Caco-2 (cell line): ENCODE results near the gene GAPT. TPM values are rescaled to one million over a fixed set of nuclear protein-coding genes. Genes with fewer than 3 reads are reported as not detected.

Source experiments
- Bru-seq: library from RNA; stranded (reverse); fragments of 400-500 nt; gene quantifications from one replicate; lab custom pipeline; 2021; lab: Mats Ljungman, UMichigan
- BruChase-seq, 2 experiments: library from RNA; stranded (reverse); fragments of 400-500 nt; gene quantifications; one replicate each; lab custom pipeline; 2021; lab: Mats Ljungman, UMichigan
- BruUV-seq: library from RNA; stranded (reverse); fragments of 400-500 nt; replicated peaks from 2 replicates; lab custom pipeline; 2021; lab: Mats Ljungman, UMichigan
- CTCF ChIA-PET: fragments of 300-600 bp; sonication (Branson Sonifier 250); formaldehyde crosslinking; loops from one replicate; lab custom pipeline; 2022; ENCODE audit warnings: antibody characterized with exemption; lab: Charles Lee
- POLR2A ChIA-PET: fragments of 300-600 bp; sonication (Branson Sonifier 250); formaldehyde crosslinking; loops from one replicate; lab custom pipeline; 2022; ENCODE audit warnings: antibody characterized with exemption; lab: Charles Lee
- DNase-seq, 2 experiments: peaks; one replicate each; pipeline versions ENCODE4 v3.0.0 to v3.0.0-alpha.2; 2020 to 2022
- H3K27me3 ChIP-seq: replicated peaks from 2 replicates; pipeline ENCODE4 v1.6.0; 2011; ENCODE audit warnings: low read length; ENCODE audit not compliant: control insufficient read depth, insufficient read depth
- H3K36me3 ChIP-seq: 2 replicates; pipeline ENCODE4 v1.5.1; 2011; ENCODE audit warnings: low read length; ENCODE audit not compliant: control insufficient read depth, insufficient read depth
- H3K4me1 ChIP-seq: fragments of 250-450 bp; sonication (Bioruptor Pico); 2 replicates; pipeline ENCODE4 v1.5.1; 2020; ENCODE audit warnings: mild to moderate bottlenecking
- H3K4me3 ChIP-seq: 2 replicates; pipeline ENCODE4 v1.5.1; 2011; ENCODE audit warnings: low read depth, mild to moderate bottlenecking, control low read depth, low read length
- H3K9me3 ChIP-seq: fragments of 250-450 bp; sonication (Bioruptor Pico); 2 replicates; pipeline ENCODE4 v1.5.1; 2020; ENCODE audit warnings: mild to moderate bottlenecking, moderate library complexity
- H3K27ac Mint-ChIP-seq: one replicate; pipeline ENCODE4 v1.8.0; 2022; ENCODE audit warnings: mixed read lengths; ENCODE audit not compliant: unreplicated experiment
- H3K27me3 Mint-ChIP-seq: one replicate; pipeline ENCODE4 v1.8.0; 2022; ENCODE audit warnings: mixed read lengths; ENCODE audit not compliant: insufficient read depth, unreplicated experiment
- H3K36me3 Mint-ChIP-seq: one replicate; pipeline ENCODE4 v1.8.0; 2022; ENCODE audit warnings: mild to moderate bottlenecking, mixed read lengths; ENCODE audit not compliant: insufficient read depth, unreplicated experiment
- H3K4me1 Mint-ChIP-seq: one replicate; pipeline ENCODE4 v1.8.0; 2022; ENCODE audit warnings: low read depth, mixed read lengths; ENCODE audit not compliant: unreplicated experiment
- H3K4me3 Mint-ChIP-seq: one replicate; pipeline ENCODE4 v1.8.0; 2022; ENCODE audit warnings: mild to moderate bottlenecking, moderate library complexity, mixed read lengths; ENCODE audit not compliant: unreplicated experiment
- H3K9me3 Mint-ChIP-seq: one replicate; pipeline ENCODE4 v1.8.0; 2022; ENCODE audit warnings: mixed read lengths; ENCODE audit not compliant: unreplicated experiment
- intact Hi-C: fragments of 100-400 bp; cut with micrococcal nuclease; formaldehyde crosslinking; loops from one replicate; pipeline ENCODE4 v1.10.0; 2022; ENCODE audit not compliant: unreplicated experiment
- long read RNA-seq: library from polyadenylated mRNA; stranded (forward); transcript quantifications from one replicate; pipeline ENCODE4 v2.0.0, GENCODE V29; 2022
- total RNA-seq: library from RNA; stranded (reverse); gene quantifications from 2 replicates; pipeline ENCODE4 v1.2.3, GENCODE V29; 2022
- TF ChIP-seq, protein P1 (sequence below), 2 experiments: fragments of 200-600 bp in 1 of 2; IDR thresholded peaks; 1 replicate in 1 of 2; 2 replicates in 1 of 2; pipeline versions ENCODE4 v1.5.1 to v1.8.0; 2011 to 2022; ENCODE audit warnings: antibody characterized with exemption in 1 of 2, control low read depth in 1 of 2, inconsistent platforms in 1 of 2, low read depth in 1 of 2, low read length in 1 of 2, mild to moderate bottlenecking in 1 of 2, moderate library complexity in 1 of 2; ENCODE audit not compliant: insufficient read depth in 1 of 2, severe bottlenecking in 1 of 2, unreplicated experiment in 1 of 2

GAPT gene
- total RNA-seq (not detected in 2 replicates), Bru-seq, nascent RNA (not detected), BruChase-seq, experiment 1, labeled RNA remaining after a 2-hour chase (not detected), BruChase-seq, experiment 2, labeled RNA remaining after a 6-hour chase (not detected)
- long read RNA-seq: 0 reads

DNA sequence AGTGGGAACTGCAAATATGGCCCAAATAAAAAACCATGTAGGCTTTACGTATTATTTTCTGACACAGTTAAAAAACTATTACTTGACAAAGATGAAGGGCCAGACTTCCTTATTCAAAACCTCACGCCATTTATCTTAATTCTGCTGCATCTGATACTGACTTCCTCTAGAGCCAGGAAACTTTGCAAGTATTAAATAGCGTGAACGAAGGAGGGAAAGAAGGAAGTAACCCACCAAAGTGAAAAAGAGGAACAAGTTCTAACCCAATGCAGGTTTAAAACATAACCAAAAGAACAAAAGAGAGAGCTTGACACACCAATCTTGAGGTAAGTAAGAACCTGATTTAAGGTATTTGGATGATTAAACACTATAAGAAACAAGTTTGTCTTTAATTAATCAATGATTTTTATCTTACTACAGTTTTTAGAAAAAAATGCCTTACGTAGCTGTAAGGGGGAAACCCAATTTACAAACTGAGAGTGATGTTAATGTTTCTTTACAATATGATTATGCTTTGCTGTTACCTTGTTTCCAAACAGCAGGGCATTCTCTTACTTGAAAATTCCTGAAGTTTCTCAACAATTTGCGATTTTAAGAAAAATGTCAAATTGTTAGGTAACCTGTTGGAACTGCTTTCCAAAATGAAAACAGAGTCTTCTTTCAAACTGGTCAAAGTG, at the start of gene GAPT:
Gene GAPT, plus strand, starts transcription at position 220 of the 677 bp plus-strand sequence. CDS start 3,102 bp downstream, outside the sequence.
- Mint-ChIP-seq H3K4me1 (no peaks in the 10 kb centered on the region), H3K27ac (no peak within 1 kb of the TSS), H3K4me3 (no peak within 1 kb of the TSS), H3K27me3 (peaks cover 8% of the 10 kb centered on the region), H3K9me3 (no peaks in the 10 kb centered on the region), H3K36me3 (no peaks in the 10 kb centered on the region)
- no peaks in the 10 kb centered on the region for H3K36me3 ChIP-seq
- no peak within 1 kb of the TSS for H3K4me3 ChIP-seq
- no peaks in the 10 kb centered on the region for H3K9me3 ChIP-seq
- ChIA-PET POLR2A (no interaction called here), CTCF (no interaction called here)
- DNase-seq: no peak
- intact Hi-C loops: no loop called here
- no peaks in the 10 kb centered on the region for H3K4me1 ChIP-seq
- TF ChIP-seq, protein P1, sequence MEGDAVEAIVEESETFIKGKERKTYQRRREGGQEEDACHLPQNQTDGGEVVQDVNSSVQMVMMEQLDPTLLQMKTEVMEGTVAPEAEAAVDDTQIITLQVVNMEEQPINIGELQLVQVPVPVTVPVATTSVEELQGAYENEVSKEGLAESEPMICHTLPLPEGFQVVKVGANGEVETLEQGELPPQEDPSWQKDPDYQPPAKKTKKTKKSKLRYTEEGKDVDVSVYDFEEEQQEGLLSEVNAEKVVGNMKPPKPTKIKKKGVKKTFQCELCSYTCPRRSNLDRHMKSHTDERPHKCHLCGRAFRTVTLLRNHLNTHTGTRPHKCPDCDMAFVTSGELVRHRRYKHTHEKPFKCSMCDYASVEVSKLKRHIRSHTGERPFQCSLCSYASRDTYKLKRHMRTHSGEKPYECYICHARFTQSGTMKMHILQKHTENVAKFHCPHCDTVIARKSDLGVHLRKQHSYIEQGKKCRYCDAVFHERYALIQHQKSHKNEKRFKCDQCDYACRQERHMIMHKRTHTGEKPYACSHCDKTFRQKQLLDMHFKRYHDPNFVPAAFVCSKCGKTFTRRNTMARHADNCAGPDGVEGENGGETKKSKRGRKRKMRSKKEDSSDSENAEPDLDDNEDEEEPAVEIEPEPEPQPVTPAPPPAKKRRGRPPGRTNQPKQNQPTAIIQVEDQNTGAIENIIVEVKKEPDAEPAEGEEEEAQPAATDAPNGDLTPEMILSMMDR (IDR thresholded peaks at IDR 0.05; ENCODE audit: insufficient read depth in 1 of 2, low read depth in 1 of 2, low read length in 1 of 2, severe bottlenecking in 1 of 2, unreplicated experiment in 1 of 2): no peak
- H3K27me3 ChIP-seq: no peaks in the 10 kb centered on the region; the same call in 1 of the 2 replicates
- BruUV-seq: no TSS peak

DNA sequence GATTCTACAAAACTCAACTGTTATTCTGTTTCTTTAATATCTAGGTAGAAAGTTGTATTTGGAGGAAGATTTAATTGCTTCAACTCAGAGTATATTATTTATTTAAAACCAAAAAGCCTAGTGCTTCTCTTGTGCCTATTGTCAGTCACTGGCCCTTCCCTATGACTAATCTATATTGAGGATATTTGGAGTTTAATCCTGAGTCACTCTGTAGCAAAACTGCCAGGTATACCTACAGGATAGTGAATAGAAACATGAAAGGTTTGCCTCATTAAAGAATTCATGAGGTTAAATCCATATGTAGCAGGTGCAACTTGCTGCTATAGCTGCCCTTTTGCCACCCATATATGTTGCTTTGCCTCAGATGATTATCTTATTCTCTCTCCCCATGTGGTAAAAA, 46.4 kb upstream of the GAPT start:
- BruUV-seq: no TSS peak
- no peaks in the 10 kb centered on the region for H3K4me1 Mint-ChIP-seq
- H3K36me3 ChIP-seq: no peaks in the 10 kb centered on the region
- intact Hi-C loops: no loop called here
- no peaks in the 10 kb centered on the region for H3K27me3 Mint-ChIP-seq
- no peaks in the 10 kb centered on the region for H3K36me3 Mint-ChIP-seq
- H3K27ac Mint-ChIP-seq: no peak overlapping the region
- H3K4me3 ChIP-seq: no peak overlapping the region
- ChIA-PET POLR2A (no interaction called here), CTCF (no interaction called here)
- H3K4me1 ChIP-seq: peaks cover 11% of the 10 kb centered on the region
- no peaks in the 10 kb centered on the region for H3K9me3 ChIP-seq
- TF ChIP-seq, protein P1 (IDR thresholded peaks at IDR 0.05; ENCODE audit: insufficient read depth in 1 of 2, low read depth in 1 of 2, low read length in 1 of 2, severe bottlenecking in 1 of 2, unreplicated experiment in 1 of 2): no peak
- no peak for DNase-seq
- no peaks in the 10 kb centered on the region for H3K9me3 Mint-ChIP-seq
- no peak overlapping the region for H3K4me3 Mint-ChIP-seq
- no peaks in the 10 kb centered on the region for H3K27me3 ChIP-seq

DNA sequence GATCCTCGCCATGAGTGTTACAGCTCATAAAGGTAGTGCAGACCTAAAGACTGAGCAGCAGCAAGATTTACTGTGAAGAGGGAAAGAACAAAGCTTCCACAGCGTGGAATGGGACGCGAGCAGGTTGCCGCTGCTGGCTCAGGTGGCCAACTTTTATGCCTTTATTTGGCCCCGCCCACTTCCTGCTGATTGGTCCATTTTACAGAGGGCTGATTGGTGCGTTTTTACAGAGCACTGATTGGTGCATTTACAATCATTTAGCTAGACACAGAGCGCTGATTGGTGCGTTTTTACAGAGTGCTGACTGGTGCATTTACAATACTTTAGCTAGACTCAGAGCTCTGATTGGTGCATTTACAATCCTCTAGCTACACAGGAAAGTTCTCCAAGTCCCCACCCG, 45.2 kb upstream of the GAPT start:
- Mint-ChIP-seq H3K4me1 (no peaks in the 10 kb centered on the region), H3K27me3 (no peaks in the 10 kb centered on the region), H3K36me3 (no peaks in the 10 kb centered on the region), H3K9me3 (no peaks in the 10 kb centered on the region), H3K4me3 (no peak overlapping the region), H3K27ac (no peak overlapping the region)
- intact Hi-C loops: no loop called here
- TF ChIP-seq, protein P1 (IDR thresholded peaks at IDR 0.05; ENCODE audit: insufficient read depth in 1 of 2, low read depth in 1 of 2, low read length in 1 of 2, severe bottlenecking in 1 of 2, unreplicated experiment in 1 of 2): no peak
- DNase-seq: no peak
- H3K9me3 ChIP-seq: no peaks in the 10 kb centered on the region
- H3K4me3 ChIP-seq: no peak overlapping the region
- peaks cover 1% of the 10 kb centered on the region for H3K4me1 ChIP-seq
- ChIA-PET CTCF (interaction anchor here (0.6 kb wide), 1 partner anchor 301 kb away, joined by 5 read pairs; no protein-coding TSS in a partner anchor), POLR2A (interaction anchor here (0.5 kb wide), 1 partner anchor 525 kb away, joined by 3 read pairs; no protein-coding TSS in a partner anchor)
- no peaks in the 10 kb centered on the region for H3K27me3 ChIP-seq
- H3K36me3 ChIP-seq: no peaks in the 10 kb centered on the region
- BruUV-seq: no TSS peak
